DMS 273 treated with DMSO at 0.1 percent for 48 hours (cell line): ENCODE results near the gene POLR1B.
"Not testable (repeated sequence)": the region's sequence is repeated elsewhere in the genome, so short reads cannot be mapped to it uniquely, and the experiment has no call there.

Source experiments
- DNase-seq: peaks from one replicate; lab custom pipeline; 2025; lab: John Stamatoyannopoulos, UW

The POLR1B gene

DNA sequence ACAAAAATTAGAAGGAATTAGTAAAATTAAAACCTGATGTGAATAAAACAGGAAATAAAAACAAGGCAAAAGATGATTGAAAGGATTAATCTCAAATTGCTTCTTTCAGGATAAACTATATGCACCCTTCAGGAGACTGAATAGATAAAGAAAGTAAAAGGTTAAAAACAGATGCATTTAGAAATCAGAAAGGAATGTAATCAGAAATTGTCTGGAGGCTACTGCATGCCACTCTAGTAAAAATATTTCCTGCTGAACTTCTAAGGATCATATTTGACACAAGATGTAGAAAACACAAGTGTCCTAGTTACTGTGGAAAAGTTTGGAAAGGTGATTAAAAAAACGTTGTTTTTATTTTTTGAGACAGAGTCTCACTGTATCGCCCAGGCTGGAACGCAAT is 58.4 kb downstream of the POLR1B start:
- DNase-seq = no peak

DNA sequence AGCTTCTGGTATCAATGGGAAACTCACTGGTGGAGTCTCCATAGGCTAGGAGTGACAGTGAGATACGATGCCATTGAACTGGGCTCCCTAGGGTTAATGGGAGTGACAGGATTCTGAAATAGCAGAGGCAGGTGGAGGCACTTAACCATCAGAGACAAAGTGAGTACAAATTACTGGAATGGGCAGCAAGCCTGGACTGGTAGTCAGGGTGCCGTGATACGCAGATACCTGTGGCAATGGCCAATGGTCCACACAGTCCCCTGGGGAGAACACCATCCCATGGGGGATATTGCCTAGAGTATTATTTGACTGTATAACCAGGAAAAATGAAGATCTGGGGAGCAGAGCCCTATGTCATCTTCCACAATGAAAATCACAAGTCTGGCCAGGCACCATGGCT is 59.5 kb downstream of the POLR1B start:
- no peak for DNase-seq

DNA sequence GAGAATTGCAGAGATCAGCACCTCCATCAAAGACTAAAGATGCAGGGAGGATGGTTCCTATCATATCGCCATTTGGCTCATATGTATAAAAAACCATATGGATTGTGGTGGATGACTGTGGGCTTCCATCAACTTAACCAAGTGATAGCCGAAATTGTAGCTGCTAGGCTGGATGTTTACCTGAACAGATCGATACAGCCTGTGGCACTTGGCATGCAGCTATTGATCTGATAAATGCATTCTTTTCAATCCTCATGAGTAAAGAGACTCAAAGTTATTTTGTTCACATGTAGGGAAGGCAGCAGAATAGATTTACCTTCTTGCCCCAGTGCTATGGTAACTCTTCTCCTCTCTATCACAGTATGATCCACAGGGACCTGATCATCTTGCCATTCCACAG is 60.7 kb downstream of the POLR1B start:
- no peak for DNase-seq

DNA sequence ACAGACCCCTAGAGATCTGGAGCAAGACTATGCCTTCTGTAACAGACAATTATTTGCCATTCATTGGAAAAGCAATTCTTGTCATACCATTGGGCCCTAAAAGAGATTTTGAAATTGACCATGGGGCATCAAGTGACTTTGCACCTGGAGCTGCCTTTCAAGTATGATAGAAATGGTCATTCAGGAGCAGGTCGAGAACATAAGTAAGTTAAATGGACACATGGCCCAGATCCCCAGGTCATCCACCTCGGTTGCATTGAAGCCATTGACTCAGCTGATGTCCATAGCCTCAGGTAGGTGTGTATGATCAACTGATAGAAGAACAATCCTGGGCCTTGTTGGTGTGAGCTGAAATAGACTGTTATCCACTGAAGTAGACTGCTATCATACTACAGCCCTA is 61.5 kb downstream of the POLR1B start:
- DNase-seq = no peak

DNA sequence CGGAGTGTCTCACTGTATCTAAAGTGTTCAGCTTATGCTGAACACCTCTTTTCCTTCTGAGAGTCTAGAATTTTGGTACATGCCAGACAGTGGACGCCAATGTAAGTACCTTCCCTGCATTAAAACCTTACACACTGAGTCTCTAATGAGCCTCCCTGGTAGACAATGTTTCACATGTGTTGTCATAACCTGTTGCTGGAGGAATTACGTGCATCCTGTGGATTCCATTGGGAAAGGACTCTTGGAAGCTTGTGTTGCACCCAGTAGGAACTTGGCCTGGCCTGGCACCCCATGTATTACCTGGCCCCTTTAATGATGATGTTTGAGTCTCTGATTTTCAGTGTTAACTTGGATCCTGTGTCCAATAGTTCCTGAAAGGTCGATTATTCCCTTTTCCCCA is 62.7 kb downstream of the POLR1B start:
- no peak for DNase-seq

DNA sequence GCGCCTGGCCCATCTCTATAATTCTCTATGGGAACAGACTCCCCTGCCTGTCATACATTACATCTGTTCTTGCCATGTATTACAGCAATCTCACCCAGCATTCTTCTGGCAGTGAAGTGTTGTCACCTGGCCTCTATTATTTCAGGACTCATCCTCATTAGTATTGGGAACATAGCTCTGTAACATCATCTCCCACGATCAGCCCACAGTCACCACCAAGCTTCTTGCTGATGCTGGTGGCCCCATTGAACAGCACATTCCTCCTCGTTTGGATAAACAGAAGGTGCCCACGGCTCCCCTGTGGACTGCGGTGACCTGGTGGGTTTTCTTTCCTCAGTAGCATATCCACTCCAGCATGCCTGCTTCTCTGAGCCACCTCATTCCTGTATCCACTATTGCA is 63.7 kb downstream of the POLR1B start:
- no peak for DNase-seq

DNA sequence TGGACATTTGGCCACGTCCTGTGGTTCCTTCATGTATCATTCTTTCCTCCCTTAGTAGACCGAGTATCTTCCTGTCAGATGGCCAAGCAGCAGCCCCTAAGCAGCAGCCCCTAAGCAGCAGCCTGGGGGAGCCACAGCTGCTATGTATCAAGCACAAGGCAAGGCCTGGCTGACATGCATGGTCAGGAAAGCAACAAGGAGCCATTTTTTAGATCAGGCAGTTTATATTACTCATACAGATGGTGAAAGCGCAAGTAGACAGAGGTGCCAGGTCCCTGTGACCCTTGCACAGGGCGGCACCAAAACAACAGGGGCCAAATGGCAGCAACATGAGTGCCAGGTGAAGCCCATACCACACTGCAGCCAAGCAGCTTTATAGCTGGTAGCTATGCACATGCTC is 64.3 kb downstream of the POLR1B start:
- DNase-seq = no peak

DNA sequence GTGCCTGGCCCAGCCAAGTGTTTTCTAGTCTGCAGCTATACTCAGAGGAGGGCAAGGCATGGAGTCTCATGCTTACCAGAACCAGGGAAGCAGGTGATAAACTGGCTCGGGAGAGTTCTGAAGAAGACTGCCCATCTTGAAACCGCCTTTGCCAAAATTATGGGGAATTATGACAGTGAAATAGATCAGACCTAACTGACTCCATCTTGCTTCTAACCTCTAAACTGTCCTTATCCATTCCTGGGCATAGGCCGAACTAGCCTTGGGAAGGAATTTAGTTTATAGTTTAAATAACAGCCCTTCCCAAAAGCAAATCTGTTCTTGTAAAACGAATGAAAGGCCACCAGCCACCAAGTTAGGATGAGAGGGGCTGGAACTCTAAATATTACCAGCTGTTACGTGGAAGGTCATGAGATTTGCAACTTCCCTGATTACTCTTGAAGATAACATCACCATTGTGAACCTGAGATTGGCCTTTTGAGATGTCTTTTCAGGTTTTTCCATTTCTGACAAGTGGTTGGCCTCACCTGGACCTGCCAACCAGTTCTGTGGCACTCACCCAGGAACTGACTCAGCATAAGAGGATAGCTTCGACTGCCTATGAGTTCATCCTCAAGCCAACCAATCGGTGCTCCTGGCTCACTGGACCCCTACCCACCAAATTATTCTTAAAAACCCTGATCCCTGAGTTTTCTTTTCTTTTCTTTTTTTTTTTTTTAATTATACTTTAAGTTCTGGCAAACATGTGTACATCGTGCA is 65.6 kb downstream of the POLR1B start:
- no peak for DNase-seq

DNA sequence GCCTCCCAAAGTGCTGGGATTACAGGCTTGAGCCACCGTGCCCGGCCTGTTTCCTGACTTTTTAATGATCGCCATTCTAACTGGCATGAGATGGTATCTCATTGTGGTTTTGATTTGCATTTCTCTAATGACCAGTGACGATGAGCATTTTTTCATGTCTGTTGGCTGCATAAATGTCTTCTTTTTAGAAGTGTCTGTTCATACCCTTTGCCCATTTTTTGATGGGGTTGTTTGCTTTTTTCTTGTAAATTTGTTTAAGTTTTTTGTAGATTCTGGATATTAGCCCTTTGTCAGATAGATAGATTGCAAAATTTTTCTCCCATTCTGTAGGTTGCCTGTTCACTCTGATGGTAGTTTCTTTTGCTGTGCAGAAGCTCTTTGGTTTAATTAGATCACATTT is 67.1 kb downstream of the POLR1B start:
- DNase-seq = not testable (repeated sequence)

DNA sequence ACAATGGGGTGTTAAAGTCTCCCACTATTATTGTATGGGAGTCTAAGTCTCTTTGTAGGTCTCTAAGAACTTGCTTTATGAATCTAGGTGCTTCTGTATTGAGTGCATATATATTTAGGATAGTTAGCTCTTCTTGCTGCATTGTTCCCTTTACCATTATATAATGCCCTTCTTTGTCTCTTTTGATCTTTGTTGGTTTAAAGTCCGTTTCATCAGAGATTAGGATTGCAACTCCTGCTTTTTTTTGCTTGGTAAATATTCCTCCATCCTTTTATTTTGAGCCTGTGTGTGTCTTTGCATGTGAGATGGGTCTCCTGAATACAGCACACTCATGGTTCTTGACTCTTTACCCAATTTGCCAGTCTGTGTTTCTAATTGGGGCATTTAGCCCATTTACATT is 70.0 kb downstream of the POLR1B start:
- not testable (repeated sequence) for DNase-seq

DNA sequence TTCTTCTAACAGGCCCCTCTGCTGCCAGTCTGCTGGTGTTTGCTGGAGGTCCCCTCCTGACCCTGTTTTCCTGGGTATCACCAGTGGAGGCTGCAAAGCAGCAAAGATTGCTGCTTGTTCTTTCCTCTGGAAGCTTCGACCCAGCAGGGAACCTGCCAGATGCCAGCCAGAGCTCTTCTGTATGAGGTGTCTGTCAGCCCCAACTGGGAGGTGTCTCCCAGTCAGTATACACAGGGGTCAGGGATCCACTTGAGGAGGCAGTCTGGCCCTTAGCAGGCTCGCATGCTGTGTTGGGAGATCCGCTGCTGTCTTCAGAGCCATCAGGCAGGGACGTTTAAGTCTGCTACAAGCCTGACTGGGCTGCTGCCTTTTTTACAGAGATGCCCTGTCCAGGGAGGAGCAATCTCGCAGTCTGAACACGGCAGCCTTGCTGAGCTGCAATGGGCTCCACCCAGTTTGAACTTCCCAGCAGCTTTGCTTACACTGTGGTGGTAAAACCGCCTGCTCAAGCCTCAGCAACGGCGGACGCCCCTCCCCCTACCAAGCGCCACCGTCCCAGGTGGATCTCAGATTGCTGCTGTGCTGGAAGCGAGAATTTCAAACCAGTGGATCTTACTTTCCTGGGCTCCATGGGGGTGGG is 72.1 kb downstream of the POLR1B start:
- no peak for DNase-seq

DNA sequence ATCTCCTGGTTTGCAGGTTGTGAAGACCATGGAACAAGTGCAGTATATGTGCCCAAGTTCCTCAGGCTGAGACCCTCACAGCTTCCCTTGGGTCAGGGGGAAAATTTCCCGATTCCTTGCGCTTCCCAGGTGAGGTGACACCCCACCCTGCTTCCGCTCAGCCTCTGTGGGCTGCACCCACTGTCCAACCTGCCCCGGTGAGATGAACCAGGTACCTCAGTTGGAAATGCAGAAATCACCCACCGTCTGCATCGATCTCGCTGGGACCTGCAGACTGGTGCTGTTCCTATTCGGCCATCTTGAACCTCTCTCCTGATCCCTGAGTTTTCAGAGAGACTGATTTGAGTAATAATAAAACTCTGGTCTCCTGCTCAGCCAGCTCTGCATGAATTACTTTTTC is 72.8 kb downstream of the POLR1B start:
- no peak for DNase-seq

DNA sequence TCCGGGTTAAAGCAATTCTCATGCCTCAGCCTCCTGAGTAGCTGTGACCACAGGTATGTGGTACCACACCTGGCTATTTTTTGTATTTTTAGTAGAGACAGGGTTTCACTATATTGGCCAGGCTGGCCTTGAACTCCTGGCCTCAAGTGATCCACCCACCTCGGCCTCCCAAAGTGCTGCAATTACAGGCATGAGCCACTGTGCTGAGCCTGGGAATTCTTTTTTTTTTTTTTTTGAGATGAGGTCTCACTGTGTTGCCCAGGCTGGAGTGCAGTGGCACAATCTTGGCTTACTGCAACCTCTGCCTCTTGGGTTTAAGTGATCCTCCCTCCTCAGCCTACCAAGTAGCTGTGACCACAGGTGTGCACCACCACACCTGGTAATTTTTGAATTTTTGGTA is 73.5 kb downstream of the POLR1B start:
- not testable (repeated sequence) for DNase-seq

DNA sequence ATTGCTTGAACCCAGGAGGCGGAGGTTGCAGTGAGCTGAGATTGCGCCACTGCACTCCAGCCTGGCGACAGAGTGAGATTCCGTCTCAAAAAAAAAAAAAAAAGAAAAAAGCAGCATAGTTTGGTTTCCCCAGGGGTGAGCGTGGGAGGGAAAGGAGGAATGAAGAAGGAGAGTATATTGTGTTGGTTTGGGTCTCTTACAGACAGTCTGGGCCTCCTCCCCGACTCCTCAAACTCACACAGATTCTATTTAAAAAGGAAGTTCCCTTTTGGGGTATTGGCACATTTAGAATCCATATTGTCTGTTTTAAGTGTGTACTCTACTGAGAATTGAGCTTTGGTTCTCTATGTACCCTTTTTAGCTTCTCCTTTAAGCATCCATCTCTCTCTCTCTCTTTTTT is 76.1 kb downstream of the POLR1B start:
- DNase-seq = no peak

DNA sequence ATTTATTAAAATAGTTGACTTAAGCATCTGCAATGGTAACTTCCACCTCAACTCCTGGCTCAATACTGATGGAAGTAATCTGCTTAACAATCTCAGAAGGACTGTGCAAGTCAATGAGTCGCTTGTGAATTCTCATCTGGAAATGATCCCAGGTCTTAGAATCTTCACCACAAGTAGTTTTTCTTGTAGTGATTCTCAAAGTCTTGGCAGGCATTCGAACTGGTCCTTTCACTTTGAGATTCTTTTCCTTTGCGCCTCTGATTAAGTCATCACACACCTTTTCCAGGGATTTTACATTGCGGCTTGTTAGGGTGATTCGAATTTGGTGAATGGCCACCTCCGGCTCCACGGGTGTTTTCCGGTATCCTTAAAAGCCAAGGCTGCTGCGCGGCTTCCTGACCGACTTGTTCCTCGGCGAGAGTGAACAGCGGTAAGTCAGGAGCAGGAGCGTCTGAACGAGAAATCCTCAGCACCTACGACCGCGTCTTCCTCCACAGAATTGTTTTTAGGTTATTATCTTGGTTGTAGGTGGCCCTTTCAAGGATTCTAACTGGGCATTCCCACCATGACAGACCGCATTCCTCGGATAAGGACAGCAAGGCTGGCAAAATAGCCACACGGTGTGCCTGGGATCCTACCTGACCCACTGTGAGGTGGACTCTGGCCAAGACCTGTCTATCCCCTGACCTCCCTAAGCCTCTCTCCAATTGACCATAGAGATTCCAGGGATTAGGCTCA is 79.7 kb downstream of the POLR1B start:
- DNase-seq = no peak

DNA sequence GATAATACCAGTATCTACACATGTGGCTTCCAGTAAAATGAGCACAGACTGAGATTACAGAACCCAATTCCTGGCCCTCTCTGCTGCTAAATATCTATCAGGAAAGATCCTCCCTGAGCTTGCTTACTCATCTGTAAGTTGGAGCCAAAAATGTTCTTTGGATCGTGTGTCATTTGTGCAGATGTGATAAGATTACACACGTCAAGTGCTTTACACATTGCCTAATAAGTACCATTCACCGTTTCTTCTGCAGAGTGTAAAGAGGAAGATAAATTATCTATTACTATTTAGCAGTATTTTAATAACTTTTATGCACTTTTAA is 80.2 kb downstream of the POLR1B start:
- DNase-seq = no peak

DNA sequence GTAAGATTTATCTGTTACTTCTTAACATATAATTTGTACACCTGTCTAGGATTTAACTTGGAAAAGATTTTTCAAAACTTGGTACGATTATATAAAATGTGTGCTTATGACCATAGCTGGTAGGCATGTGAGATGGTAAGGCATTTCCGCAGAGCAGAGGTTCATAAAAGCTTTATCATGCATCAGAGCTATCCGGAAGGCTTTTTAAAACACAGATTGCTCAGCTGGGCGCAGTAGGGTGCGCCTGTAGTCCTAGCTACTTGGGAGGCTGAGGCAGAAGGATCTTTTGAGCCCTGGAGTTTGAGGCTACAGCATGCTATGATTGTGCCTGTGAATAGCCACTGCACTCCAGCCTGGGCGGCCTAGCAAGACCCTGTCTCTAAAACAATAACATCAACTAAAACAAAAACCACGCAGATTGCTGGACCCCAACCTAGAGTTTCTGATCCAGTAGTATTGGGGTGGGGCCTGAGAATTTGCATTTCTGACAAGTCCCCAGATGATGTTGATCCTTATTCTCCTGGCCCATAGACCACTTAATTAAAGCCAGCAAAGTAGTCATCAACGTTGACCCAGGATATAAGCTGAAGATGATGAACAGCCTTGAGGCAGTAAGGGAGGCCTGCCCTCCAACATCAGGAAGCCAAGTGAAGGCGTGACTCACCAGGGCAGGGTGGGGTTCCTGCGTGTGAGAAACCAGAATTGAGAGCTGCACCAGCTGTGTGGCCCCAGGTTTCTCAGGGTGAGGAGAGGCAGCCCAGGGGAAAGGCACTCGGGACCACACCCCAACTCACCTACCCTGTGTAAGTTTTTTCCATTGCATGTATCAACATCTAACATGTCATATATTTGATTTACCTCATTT is 81.9 kb downstream of the POLR1B start:
- no peak for DNase-seq

DNA sequence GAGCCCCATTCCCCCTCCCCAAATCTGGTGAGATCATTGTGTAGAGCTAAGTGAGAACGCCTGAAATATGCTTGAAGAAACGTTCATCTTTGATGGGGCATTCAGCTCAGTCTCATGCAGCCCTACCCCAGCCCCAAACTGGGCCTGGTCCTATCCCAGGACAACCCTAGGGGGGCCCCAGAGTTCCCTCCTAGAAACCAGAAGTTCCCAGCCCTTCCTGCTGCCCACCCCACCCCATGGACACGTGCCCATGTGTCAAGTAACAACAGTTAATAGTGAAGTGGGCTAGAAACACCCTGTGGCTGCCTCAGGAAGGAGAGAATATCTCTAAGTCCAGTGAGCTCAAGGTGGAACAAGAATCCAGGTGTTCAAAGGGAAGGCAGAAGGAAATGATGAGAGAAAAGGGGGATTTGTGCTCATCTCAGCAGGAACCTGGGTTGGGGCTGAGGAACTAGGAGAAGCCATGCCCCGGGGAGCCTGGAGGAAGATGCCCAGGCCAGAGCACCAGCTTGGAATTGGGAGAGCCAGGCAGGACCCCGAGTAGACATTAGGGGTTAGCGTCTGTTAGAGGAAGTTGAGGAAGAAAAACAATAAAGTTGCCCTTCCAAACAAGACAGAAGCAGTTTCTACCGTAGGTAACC is 83.3 kb downstream of the POLR1B start:
- DNase-seq = no peak

DNA sequence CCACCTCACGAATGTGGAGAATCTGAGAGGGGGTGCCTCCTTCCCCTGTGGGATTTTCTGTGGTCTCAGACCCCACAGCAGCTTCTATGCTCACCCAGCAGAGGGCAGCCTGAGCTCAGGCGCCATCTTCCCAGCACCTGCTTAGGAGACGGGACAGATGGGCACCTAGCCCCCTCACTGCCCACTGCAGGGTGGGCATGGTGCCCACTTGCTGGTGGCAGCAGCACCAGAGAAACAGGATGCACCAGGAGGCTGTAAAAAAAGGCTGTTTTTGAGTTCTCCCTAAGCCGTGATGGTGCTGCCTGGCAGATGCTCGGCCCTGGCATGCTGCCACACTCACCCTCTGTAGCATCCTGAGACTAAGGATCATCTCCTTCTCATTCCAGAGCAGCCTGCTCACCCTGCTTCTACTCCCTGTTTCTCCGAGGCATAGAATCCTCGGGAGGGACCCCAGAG is 84.4 kb downstream of the POLR1B start:
- peak; percentile 85 for DNase-seq
